Activated CD4-positive, alpha-beta T cell treated with anti-CD3 and anti-CD28 coated beads, Interleukin-2, amount 50 U/mL, for 48 hours (primary cell): Measurements from ENCODE around the gene GIMAP5.
"Not testable (repeated sequence)": the region's sequence is repeated elsewhere in the genome, so short reads cannot be mapped to it uniquely, and the experiment has no call there.

ENCODE experiments used
- DNase-seq, 2 experiments: peaks; one replicate each; pipeline ENCODE4 v3.0.0-alpha.2; 2020

Gene GIMAP5

GRCh38 chr7:150735596-150736358 lies 1.4 kb upstream of the GIMAP5 start:
- no peak for DNase-seq

- DNase-seq = no peak
Observed at GRCh38 chr7:150736864-150737263, 354 bp upstream of the GIMAP5 start.

GRCh38 chr7:150738092-150738491 lies 874 bp downstream of the GIMAP5 start:
- no peak for DNase-seq

- DNase-seq = no peak
Observed at GRCh38 chr7:150738591-150739001, 1.4 kb downstream of the GIMAP5 start.

- no peak for DNase-seq
Observed at GRCh38 chr7:150739033-150739432, 1.8 kb downstream of the GIMAP5 start.

- DNase-seq = peak in 1 of 2 experiments; percentile 52
Observed at GRCh38 chr7:150740053-150740452, 2.8 kb downstream of the GIMAP5 start.

GRCh38 chr7:150742286-150742968 lies 5.2 kb downstream of the GIMAP5 start:
- DNase-seq = peak; percentile 57 to 66

- DNase-seq = no peak
Observed at GRCh38 chr7:150744041-150744656, 6.9 kb downstream of the GIMAP5 start.

GRCh38 chr7:150745086-150745485 lies 7.9 kb downstream of the GIMAP5 start:
- no peak for DNase-seq

- no peak for DNase-seq
Observed at GRCh38 chr7:150745876-150746275, 8.7 kb downstream of the GIMAP5 start.

GRCh38 chr7:150746921-150747320 lies 9.7 kb downstream of the GIMAP5 start:
- peak in 1 of 2 experiments; percentile 28 for DNase-seq

GRCh38 chr7:150748376-150748775 lies 11.2 kb downstream of the GIMAP5 start:
- DNase-seq = no peak

- DNase-seq = no peak
Observed at GRCh38 chr7:150751702-150752101, 14.5 kb downstream of the GIMAP5 start.

- DNase-seq = peak in 1 of 2 experiments; percentile 10
Observed at GRCh38 chr7:150753239-150753638, 16.0 kb downstream of the GIMAP5 start.

- peak in 1 of 2 experiments; percentile 49 for DNase-seq
Observed at GRCh38 chr7:150753826-150754603, 16.8 kb downstream of the GIMAP5 start.

- peak in 1 of 2 experiments; percentile 24 for DNase-seq
Observed at GRCh38 chr7:150754951-150755350, 17.7 kb downstream of the GIMAP5 start.

- peak; percentile 59 to 75 for DNase-seq
Observed at GRCh38 chr7:150755473-150756099, 18.4 kb downstream of the GIMAP5 start.

GRCh38 chr7:150756166-150756565 lies 18.9 kb downstream of the GIMAP5 start:
- DNase-seq = peak in 1 of 2 experiments; percentile 13

- no peak for DNase-seq
Observed at GRCh38 chr7:150756858-150757257, 19.6 kb downstream of the GIMAP5 start.

GRCh38 chr7:150759479-150759878 lies 22.3 kb downstream of the GIMAP5 start:
- no peak for DNase-seq

GRCh38 chr7:150766334-150766709 lies 29.1 kb downstream of the GIMAP5 start:
- no peak for DNase-seq

GRCh38 chr7:150769768-150770167 lies 32.5 kb downstream of the GIMAP5 start:
- DNase-seq = no peak

- DNase-seq = not testable (repeated sequence)
Observed at GRCh38 chr7:150774131-150774530, 36.9 kb downstream of the GIMAP5 start.
